NB4 (cell line): ENCODE results near the gene TNFSF11.

Experiments
- CTCF ChIP-seq: IDR thresholded peaks from one replicate; pipeline ENCODE4 v1.5.1; 2012; ENCODE audit warnings: low read depth, low read length
- MAX ChIP-seq: IDR thresholded peaks from 2 replicates; pipeline ENCODE4 v1.6.1; 2011; ENCODE audit warnings: low read depth, low read length
- MYC ChIP-seq: IDR thresholded peaks from 2 replicates; pipeline ENCODE4 v1.6.1; 2011; ENCODE audit warnings: low read depth, low read length
- POLR2A ChIP-seq: IDR thresholded peaks from 2 replicates; pipeline ENCODE4 v1.6.1; 2011; ENCODE audit warnings: mild to moderate bottlenecking; ENCODE audit not compliant: insufficient read length; ENCODE audit errors: extremely low read depth

- no peak for TF ChIP-seq POLR2A
- no peak for TF ChIP-seq CTCF
- no peak for TF ChIP-seq MYC
- TF ChIP-seq MAX = no peak
Observed at GRCh38 chr13:42577538-42577937, 3.6 kb downstream of the TNFSF11 start.
